HG02759 (cell line): Measurements from ENCODE around the gene PRKAR2B.
A peak's percentile ranks its signal among the peaks of the same experiment; 100 is the strongest.

Source experiments
- ATAC-seq: cut with Tn5 transposase; IDR thresholded peaks from one replicate; pipeline ENCODE4 v1.9.1; 2021; ENCODE audit warnings: mild to moderate bottlenecking, moderate library complexity; ENCODE audit not compliant: unreplicated experiment

Gene PRKAR2B

DNA sequence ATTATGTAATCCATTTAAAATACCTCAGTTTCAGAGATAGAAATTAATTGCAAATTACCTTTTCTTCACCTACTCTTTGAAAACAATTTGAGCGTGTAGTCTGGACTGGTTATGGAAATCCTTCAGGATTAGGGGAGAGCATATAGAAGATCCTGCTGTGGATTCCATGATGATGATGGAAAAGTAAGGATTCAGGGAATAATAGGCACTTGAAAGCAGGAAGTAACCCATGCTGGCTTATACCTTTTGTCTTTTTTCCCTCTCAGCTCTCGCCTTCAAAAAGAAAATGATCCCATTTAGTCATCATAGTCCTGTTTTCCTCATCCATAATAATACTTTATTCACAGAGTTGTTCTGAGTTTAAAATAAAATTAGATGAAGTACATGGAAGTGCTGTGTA lies 128.7 kb downstream of the PRKAR2B start:
- no peak for ATAC-seq

DNA sequence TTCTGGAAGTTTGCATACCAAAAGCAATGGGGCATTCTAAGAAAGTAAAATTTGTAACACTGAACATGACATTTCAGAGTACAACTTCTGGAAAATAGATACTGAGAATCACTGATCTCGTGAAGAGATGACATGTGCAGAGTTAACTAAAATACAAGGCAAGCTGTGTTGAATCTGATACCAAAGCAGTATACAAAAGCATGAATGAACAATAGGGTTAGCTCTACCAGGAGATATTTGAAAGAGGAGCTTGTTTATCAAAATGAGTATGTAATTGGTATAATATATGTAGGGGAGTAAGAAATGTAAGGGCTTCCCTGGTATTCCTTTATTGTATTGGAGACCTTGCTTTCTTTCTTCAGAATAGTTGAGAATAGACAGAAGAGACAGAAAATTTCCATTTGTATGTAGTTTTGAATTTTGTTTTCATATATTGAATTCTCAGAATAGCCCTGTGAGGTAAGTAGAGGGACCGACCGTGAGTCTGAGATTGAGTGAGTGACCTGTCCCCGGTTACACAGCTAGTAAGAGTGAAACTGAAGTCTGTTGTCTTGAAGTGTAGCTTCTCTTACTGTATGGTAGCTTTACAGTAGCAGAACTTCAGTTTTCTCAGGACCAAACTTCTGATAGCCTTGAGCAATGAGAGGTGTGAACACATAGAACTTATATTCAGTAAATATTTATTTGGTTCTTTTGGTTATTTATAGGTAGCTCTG lies 129.3 kb downstream of the PRKAR2B start:
- ATAC-seq: peak; percentile 61

DNA sequence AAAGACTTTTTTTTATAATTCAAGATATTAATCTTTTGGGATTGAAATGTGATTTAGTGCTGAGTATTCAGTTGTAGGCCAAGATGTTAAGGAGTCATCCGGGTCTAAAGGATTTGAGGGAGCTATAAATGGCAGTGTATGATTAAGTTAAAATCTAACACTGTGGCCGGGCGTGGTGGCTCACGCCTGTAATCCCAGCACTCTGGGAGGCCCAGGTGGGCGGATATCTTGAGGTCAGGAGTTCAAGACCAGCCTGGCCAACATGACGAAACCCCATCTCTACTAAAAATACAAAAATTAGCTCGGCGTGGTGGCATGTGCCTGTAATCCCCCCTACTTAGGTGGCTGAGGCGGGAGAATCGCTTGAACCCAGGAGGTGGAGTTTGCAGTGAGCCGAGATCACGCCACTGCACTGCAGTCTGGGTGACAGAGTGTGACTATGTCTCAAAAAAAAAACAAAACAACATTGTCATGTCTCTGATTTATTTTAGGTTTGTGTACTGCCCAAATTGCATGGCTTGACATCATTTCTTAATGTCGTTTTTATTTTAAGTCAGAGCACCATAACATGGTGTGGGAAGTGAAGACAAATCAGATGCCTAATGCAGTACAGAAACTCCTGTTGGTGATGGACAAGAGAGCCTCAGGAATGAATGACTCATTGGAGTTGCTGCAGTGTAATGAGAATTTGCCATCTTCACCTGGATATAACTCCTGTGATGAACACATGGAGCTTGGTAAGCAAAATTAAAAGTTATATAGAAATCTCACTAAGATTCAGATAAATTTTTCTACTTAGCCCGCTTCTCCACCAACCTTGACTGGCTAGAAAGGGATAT lies 135.0 kb downstream of the PRKAR2B start:
- ATAC-seq: no peak

DNA sequence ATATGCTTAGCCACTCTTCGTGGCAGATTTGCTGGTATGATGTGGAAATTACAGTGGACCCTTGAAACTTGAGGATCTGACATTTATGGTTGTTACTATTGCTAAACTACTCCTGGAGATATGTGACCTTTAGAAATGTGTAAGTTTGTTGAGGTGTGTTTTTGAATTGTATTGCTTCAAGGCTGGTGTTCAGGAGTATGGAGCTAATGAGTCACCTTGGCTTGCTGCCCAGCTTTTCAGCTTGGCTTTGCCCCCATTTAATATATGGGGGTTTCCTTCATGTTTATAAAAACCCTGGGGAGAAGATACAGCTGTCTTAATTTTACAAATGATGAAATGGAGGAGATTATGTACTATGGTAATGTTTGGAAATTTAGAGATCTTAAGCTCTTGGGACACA lies 135.9 kb downstream of the PRKAR2B start:
- ATAC-seq: no peak

DNA sequence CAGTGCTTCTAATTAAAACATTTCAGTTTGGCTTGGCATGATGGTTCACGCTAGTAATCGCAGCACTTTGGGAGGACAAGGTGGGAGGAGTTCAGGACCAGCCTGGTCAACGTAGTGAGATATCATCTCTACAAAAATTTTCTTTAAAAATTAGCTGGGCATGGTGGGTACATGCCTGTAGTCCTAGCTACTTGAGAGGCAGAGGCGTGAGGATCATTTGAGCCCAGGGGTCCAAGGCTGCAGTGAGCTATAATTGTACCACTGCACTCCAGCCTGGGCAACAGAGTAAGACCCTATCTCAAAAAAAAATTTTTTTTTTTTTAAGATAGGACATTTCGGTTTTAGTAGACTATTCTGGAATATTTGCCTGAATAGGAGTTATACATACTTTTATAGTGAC lies 136.7 kb downstream of the PRKAR2B start:
- no peak for ATAC-seq

DNA sequence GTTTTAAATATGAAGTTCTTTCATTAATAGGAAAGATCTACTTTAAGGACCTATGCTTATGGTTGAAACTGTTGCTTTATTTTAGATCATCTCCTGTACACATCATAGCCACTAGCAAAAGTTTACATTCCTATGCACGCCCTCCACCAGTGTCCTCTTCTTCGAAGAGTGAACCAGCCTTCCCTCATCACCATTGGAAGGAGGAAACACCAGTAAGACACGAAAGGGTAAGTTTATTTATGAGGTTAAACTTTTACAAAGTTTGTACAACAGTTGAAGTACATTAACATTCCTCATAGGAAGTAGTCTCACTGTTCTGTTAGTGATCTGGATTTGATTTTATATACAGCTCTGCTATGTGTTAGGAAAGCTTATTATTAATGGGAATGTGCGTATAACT lies 141.2 kb downstream of the PRKAR2B start:
- no peak for ATAC-seq

DNA sequence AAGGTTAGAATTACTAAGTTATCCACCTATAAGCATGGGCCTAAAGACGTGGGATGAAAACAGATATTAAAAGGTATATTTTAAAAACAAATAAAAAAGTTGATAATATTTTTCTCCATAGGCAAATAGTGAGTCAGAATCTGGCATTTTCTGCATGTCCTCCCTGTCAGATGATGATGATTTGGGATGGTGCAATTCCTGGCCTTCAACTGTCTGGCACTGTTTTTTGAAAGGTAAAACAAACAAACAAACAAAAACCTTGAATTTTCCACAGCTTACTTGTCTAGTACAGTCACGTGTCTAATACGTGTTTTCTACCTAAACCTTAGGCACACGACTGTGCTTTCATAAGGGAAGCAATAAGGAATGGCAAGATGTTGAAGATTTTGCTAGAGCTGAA lies 141.7 kb downstream of the PRKAR2B start:
- no peak for ATAC-seq

DNA sequence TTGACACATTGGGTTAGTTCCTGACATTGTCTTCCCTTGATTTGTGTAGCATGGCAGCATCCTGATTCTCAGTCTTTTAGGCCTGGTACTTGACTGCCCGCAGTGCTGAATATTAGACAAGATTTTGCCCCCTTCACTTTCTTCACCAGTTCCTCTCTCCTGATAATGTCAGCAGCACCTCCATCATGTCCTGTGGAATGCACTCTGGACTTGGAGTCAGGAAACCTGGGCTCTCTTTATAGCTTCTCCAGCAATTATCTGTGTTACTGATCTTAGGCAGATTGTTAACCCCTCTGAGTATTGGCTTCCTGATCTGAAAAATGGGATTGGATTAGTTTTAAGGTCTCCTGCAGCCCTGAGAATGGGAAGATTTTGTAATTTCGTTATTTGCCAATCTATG lies 143.3 kb downstream of the PRKAR2B start:
- ATAC-seq: no peak

DNA sequence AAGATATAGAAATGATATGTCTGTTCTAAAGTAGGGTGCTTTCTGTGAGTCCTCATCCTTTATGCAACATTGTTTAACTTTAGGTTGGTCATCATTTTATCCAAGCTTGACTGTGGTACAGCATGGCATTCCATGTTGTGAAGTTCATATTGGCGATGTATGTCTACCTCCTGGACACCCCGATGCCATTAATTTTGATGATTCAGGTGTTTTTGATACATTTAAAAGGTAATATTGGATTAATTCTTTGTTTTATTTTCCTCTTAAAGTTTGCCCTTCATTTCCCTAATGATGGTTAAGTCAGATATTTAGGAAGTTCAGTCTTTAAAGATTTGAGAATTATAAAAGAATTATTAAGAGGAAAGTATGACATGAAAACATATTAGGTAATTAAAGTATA lies 145.6 kb downstream of the PRKAR2B start:
- no peak for ATAC-seq

DNA sequence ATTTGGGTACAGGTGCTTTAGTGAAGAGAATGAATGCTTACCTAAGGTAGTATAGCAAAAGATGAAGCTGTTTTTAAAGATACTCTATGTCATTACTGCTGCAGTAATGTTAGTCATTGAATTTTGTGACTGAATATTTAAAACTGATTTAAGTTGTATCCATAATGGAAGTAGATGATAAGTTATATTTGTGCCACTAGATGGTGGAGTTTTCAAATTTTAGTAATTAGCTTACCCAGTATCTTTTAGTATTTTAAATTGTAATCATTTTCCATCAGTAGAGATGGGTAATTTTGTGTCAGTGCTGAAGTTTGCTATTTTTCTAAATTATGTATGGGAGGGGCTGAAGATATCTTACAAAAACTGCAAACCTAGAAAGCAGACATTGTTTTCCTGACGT lies 149.5 kb downstream of the PRKAR2B start:
- ATAC-seq: no peak

DNA sequence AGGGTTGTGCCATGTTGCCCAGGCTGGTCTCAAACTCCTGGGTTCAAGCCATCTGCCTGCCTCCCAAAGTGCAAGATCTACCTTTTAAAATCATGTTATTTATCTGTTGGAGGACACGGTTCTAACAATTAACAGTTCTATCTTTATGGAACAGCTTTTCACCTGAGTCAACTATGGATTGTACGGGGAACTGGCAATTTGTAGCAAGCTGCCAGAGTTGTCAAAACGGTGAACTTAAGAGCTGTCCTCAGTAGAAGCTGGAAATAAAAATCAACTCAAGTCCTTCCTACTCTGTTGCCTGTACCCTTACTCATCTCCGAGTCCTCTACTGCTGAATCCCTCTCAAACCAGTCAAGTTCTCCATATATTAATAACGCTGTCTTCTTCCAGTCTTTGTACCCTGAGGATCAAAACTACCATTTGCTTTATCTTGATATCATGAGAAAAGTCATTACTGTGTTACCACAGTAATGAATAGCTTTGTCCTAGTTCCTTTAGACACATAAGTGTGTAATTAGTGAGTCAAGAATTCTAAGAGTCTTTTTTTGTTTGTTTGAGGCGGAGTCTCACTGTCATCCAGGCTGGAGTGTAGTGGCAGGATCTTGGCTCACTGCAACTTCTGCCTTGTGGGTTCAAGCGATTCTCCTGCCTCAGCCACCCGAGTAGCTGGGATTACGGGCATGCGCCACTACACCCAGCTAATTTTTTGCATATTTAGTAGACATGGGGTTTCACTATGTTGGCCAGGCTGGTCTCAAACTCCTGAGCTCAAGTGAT lies 152.5 kb downstream of the PRKAR2B start:
- no peak for ATAC-seq

DNA sequence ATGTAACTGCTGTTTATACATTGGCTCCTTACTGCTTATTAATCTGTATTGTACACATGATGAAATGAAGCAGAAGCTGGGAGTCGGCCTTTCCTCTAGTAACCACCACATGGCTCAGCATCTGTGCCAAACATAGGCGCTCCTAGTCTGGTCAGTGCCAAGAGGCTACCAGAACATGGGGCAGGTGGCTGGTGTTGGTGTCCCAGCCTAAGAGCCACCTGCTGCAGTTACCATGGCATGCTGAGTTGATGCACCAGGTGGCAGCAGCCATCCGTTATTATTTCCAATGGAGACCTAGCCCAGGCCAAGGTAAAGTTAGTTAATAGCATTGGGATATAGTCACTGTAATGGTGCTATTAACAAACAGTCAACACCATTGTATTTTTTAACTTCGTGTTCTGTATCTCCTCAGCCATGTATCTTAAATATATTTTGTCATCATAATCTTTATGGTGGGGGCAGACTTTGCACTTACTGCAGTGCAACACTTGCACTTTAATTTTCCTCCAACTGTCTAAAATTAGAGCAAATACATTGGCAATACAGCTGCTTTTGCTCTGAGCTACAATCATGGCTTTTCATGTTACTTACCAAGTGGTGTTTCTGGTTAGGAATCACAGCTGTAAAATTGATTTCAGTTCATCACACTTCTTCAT lies 157.4 kb downstream of the PRKAR2B start:
- peak; percentile 67 for ATAC-seq

DNA sequence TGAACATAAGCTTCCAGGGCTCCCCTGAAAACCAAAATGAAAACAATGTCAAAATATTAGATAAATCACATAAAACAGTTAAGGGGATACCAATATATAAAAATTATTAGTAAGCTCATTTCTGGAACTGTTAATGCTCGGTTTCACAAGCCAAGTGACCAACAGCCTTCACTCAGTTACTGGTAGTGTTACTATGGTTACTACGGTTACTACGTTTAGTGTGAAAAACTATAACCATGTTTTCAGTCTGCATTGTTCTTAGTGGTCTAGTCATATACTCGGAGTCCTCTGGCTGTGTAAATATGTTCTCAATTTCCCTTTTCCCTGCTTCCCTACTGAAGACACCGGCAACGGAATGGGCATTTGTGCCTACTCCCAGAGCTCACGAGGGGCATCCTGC lies 159.1 kb downstream of the PRKAR2B start:
- no peak for ATAC-seq

DNA sequence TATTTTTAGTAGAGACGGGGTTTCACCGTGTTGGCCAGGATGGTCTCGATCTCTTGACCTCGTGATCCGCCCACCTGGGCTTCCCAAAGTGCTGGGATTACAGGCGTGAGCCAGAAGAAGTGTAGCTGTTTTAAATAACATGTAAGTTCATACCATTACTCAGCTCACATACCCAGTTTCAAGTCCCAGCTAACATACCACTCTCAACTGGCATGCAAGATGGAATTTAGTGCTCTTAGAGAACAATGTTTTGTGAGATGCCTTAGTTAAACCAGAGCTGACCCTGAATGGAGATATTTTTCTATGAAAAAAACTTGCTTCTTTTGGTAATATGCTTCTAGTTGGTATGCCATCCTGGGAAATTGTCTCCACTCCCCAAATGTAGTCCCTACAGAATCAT lies 161.6 kb downstream of the PRKAR2B start:
- no peak for ATAC-seq

DNA sequence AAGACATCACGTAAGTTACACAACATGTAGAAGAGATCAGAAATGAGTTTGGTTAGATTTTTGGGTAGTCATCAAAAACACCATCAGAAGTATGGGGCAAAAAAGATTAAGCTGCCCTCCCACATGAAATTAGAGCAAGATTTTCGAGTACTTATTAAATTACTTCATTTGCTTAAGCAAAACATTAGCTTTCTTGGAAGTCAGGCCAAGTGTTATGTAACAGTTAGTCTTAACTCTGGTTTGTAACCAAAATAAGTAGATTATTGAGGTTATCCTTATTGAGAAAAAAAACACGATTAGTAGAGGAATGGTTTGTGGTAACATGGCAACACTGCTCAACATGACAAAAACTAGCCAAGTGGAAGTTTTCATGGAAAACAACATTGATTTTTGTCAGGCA lies 162.2 kb downstream of the PRKAR2B start:
- no peak for ATAC-seq

DNA sequence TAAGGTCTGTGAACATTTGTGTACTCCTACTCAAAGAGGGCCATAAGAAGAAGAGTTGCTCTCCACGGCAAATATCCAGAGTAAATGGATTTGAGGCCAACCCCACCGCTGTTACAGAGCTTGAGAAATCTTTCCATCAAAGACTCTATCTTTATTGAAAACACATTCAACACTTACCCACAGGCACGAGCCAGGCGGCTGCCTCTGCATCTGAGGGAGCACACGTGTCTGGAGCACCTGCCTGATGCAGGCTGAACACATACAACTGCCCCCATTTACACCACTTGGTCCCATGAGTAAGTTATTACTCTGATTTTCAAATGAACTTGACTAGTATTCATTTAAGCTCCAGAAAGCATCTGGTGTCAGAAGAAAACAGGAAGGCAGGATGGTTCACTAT lies 163.0 kb downstream of the PRKAR2B start:
- no peak for ATAC-seq

DNA sequence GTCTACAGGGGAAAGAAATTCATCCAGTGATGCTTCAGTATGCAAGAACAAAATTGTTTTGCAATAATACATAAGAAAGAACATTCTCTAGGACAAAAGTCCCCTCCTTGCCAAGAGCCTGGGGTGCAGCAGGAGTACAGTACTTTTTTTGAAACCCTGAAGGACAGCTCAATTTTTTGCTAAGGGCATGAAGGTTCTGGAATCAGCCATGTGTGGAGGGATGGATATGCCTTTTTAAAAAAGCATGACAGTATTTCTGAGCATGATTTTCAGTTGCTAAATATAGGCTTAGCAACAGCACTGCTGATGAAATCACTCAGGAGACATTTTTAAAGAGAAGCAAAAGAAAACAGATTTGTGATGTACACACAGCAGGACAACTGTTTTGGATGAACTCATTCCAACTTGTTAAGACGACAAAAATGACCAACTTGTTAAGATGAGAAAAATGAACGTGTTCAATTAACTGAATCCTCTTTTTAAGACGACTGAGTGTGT lies 163.6 kb downstream of the PRKAR2B start:
- no peak for ATAC-seq

DNA sequence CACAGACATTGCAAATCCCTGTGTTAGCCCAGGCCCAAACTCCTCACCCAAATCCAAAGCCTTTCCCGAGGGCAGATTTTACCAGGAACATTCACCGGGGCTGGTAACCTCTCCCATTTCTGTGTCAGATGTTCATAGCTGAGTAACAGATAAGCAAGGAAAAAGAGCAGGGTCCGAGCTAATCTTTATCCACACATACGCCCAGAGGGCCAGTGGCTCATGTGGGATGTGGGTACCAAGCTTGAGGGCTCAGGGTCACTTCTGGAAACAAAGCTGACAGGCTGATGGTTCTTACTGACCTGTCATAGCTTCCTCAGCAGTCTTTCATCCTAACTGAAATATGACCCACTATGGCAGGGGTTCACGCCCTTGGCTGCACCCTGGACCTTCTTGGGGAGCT lies 164.1 kb downstream of the PRKAR2B start:
- ATAC-seq: no peak

DNA sequence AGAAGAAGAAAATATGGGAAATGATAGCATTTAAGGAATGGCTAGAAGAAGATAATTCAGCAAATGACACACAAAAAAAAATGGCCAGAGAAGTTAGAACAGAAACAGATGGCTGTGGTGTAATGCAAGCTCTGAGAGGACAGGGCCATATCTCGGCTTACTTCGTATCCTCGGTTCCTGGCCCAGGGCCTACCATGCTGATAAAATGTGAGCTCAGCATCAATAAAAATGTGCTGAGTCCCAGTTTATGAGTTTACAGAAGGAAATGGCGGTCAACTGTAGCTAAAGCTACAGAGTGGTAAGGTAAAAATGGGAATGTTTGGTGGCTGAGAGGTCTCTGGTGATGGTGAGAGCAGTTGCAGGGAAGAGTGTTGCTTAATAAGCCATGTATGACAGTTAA lies 165.1 kb downstream of the PRKAR2B start:
- no peak for ATAC-seq

DNA sequence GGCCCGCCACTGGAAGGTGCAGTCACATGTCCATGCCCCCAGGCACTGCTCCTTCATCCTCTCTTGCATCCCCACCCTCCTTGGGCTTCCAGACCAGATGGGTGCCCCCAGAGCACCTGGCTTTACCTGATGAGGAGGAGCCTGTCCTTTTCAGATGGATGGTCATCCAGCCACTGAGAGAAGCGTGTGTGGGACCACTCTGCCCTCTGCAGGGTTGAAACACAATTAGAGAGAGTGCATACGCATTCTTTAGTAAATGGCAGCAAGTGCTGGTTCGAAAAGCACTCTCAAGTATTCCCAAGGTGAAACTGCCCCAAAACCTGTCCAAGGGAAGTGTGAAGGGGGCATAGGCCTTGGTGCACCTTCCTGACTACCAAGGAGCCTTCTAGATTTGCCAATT lies 165.9 kb downstream of the PRKAR2B start:
- ATAC-seq: no peak
